ENCODE results near the gene HMBS.
"Not testable (repeated sequence)": the region's sequence is repeated elsewhere in the genome, so short reads cannot be mapped to it uniquely, and the experiment has no call there.

Gene HMBS

DNA sequence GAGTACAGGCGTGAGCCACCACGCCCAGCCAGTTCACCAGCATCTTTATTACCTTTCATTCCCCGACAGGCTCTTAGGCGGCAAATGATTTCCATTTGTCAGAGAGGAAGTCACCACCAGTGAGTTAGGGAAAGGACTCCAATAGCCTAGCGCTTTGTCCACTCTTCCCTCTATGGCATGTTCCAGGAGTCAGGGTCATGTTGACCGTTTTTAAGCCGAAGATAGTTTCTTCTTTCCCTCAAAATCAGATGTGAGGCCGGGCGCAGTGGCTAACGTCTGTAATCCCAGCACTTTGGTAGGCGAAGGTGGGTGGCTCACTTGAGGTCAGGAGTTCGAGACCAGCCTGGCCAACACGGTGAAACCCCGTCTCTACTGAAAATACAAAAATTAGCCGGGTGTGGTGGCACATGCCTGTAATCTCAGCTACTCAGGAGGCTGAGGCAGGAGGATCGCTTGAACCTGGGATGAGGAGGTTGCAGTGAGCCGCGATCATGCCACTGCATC, 18.5 kb downstream of the HMBS start:
- not testable (repeated sequence) for DNase-seq

DNA sequence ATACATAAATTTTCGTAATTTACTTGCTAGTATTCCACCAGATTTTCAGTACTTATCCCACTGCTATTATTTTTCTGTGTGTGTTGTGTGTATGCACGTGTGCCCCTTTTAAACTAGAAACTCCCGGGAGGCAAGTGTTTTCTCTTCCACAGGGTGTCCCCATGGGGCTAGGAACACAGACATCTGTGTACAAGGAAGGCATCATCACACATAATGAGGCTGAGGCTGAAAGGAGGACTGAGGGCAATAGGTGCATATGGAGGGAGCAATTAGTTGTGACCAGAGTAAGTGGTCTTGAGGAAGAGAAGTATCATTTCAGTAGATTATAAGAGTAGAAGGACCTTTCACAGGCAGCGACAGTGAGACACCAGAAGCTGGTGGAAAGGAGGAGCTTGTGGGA, 19.1 kb downstream of the HMBS start:
- DNase-seq = peak; percentile 92 to 96

DNA sequence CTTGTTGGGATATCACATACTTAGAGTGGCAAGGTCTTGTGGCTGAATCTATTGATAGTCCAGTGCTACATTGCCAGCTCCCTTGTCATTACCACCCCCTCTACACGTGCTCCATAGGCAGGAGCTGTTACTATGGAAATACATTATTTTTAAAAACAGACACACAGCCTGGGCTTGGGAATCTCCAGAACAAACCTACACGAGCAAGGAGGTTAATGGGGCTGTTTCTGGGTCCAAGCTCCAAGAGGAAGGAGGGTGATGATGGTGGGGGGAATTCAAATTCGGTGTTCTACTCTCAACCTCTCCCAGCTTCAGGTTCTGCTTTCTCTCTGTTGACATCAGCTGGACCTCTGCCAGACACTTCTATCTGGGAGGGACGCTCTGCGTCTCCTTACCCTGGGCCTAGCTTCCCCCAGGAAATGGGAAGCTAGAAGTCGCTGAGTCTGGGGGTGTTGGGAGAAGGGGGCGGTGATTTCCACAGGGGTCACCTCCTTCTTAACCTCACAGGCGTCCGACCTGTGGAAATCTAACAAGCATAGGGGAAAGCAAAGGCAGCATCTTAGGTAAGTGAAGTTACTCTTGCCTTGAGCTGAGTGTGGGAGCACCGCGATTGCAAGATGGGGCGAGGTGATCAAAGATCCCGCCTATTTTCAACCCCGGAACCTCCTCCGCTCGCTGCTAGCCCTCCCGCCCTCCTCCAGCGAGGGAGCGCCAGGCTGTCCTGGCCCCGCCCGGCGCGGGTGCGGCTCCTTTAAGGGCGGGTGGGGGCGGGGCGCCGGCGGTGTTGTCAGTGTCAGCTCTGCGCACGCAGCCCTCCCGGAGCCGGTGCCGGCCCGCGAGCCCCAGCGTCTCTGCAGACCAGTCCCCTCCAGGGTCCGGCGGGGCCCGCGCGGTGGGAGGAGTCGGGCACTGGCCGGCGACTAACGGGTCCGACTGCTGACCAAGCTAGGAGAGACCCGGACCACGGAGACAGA, 22.2 kb downstream of the HMBS start, which contains the start of gene C2CD2L:
Gene C2CD2L, plus strand, starts transcription at position 781 of the 974 bp plus-strand sequence. CDS start 398 bp downstream, outside the sequence.
- peak; percentile 83 to 89 for DNase-seq

DNA sequence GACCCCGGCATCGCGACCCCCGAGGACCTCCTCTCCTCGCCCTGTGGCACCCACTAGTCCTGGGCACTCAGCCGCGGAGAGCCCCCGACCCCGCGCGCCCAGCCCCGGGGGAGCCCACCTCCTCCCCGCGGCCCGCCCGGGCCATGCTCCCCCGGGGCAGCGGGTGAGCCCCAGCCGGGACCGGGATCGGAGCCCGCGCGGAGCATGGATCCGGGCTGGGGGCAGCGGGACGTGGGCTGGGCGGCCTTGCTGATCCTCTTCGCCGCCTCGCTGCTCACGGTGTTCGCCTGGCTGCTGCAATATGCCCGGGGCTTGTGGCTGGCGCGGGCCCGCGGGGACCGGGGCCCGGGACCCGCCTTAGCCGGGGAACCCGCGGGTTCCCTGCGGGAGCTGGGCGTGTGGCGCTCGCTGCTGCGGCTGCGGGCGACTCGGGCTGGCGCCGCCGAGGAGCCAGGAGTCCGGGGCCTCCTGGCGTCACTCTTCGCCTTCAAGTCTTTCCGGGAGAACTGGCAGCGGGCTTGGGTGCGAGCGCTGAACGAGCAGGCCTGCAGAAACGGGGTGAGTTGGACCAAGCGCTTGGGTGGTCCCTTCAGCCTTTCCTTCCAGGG, 23.0 kb downstream of the HMBS start:
- peak in 1 of 2 experiments; percentile 39 for DNase-seq

DNA sequence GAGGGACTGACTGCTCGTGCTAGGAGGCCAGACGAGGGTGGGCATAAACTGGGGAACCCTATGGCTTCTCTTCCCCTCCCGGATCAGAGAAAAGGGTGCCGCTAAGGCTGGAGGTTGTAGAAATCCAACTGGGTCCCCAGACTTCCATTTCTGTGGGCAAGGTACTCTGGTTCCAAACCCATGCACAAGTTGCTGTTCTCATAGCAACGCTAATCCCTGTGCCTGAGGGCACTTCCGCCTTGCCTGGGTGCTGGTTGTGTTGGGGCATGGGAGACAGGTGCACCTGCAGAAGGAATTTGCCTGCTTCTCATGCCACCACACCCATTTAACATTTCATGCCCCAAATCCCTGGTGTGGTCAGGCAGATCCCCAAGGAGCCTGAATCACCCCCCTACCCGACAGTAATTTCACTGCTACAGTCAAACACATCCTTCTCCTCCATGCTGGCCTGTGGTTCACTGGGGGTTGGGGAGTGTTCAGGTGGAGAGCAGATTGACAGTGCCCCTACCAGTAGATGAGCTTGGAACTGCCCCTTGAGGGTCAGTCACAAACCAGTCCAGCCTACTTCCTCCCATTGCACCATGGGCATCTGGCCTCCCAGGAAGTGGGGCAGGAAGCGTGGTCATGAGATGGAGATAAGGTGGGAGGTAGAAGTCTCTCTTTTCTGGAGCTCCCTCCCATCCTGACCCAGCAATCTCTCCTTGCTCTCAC, 23.6 kb downstream of the HMBS start:
- DNase-seq = peak; percentile 23 to 60

DNA sequence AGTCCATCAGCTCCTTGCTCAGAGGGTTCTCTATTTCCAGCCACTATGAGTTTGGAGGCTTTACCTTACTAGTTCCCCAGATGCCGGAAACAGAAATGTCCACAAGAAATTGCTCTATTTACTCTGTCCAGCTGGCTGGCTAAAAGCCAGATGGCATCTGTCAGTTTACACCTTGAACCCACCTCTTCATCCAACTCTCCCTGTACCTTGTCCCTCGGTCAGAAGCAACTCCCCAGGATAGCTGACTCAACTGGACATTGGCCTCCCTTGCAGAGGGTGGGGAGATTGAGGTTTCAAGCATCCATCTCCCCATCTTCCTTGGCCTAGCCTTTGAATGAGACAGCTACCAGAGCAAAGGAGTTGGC, 24.2 kb downstream of the HMBS start:
- no peak for DNase-seq

DNA sequence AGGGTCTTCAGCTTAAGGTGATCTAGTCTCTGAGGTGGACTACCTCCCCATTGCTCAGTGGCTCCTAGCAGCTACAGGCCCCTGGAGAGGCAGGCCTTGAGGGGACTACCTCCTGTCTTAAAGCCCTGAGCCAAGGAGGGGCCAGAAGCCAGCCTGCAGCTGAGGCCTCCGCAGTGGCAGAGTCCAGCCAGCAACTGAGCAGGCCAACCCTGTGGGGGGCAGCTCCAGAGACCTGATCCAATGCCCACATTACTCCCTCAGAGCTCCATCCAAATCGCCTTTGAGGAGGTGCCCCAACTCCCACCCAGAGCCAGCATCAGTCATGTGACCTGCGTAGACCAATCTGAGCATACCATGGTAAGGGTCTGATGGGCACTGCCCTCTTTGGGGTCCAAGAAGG, 25.2 kb downstream of the HMBS start:
- no peak for DNase-seq

GRCh38 chr11:119110439-119110838, 25.8 kb downstream of the HMBS start:
- no peak for DNase-seq

- no peak for DNase-seq
These were observed 26.8 kb downstream of the HMBS start for GRCh38 chr11:119111361-119111925.

GRCh38 chr11:119112314-119113020, 27.8 kb downstream of the HMBS start:
- no peak for DNase-seq

DNA sequence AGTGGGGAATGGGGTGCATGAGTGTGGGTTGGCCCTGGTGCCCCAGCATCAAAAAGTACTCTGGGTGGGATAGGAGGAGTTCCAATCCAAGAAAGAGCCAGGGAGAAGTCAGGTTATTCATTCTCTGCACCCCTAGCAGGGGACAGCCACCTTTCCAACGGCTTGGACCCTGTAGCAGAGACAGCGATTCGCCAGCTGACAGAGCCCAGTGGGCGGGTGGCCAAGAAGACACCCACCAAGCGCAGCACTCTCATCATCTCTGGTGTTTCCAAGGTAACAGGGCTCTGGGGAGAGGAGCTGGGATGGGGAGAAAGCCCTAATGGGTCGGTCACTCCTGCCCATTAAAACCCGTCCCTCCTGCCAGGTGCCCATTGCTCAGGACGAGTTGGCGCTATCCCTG, 29.0 kb downstream of the HMBS start:
- DNase-seq = no peak

- no peak for DNase-seq
These were observed 29.7 kb downstream of the HMBS start for GRCh38 chr11:119114351-119114750.

- no peak for DNase-seq
These were observed 31.0 kb downstream of the HMBS start for GRCh38 chr11:119115484-119116234.

- no peak for DNase-seq
These were observed 31.5 kb downstream of the HMBS start for GRCh38 chr11:119116235-119116594.

DNA sequence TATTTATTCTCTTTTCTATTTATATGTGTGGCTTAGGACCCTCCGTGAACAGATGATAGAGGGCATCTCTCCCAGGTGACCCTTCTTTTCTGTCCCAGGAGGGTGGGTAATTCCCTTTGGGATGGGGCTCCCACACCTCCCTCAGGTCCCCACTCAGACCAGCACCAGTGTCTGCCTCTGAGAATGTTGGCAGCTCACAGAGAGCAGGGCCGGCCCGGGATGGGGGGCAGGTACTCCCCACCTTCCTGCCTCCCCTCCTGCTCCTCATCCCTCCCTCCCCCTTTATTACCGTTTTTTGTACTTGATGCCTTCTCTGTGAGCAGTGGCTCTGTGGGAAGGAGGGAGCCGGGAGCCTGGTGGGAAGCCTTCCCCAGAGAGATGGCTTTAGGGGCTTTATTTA, 31.9 kb downstream of the HMBS start:
- DNase-seq = no peak

GRCh38 chr11:119117004-119117706, 32.5 kb downstream of the HMBS start:
- no peak for DNase-seq

DNA sequence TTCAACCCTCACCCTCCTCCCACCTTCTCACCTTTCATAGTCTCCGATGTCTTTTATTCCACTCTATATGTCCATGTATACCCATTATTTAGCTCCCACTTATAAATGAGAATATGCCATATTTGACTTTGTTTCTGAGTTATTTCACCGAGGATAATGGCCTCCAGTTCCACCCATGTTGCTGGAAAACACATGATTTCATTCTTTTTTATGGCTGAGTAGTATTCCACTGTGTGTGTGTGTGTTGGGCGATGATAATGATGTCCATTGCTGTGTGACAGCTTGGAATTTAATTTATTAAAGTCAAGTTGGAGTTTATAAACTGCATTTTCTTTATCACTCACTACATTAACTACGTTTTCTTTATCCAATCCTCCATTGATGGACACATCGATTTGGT, 33.5 kb downstream of the HMBS start:
- DNase-seq = no peak

DNA sequence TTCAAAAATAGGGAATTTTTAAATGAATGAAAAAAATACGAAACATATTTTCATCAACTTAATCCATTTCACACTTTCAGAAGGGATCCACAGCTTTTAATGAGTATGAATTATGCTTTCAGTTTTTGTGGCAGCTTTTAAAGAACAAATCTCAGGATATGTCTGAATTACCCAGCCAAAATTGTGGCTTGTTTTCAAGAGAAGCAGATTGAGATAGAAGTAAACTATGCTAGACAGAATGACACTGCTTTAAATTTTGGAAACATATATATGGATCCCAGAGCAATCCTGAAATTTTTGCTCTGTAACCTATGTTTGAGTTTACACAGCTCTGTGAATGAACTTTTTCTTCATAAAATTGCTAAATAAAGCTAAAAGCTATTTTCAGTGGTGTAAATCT, 34.3 kb downstream of the HMBS start:
- no peak for DNase-seq

GRCh38 chr11:119120639-119121007, 35.9 kb downstream of the HMBS start:
- DNase-seq = peak; percentile 40 to 66

- peak; percentile 98 to 99 for DNase-seq
These were observed 36.5 kb downstream of the HMBS start, which contains the start of gene HINFP for GRCh38 chr11:119121008-119121810. Gene HINFP (plus strand): TSS chr11:119121580. CDS start chr11:119126945, 5,365 bp downstream.
